ENCODE results near the gene IGSF10.

Gene IGSF10

DNA sequence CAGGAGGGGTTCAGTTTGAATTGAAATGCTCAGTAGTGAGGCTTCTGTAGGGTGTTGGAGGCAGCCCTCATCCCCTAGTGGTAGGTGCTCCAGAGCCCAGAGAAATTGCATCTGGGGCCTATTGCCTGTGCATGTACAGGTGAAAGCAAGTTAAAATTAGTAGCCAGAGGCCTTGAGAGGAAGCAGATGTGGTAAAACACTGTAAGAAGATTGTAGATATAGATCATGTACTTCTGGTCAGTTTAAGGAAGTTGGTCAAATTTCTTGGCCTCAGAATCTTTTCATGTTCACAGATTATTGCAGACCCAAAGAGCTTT, 34.6 kb downstream of the IGSF10 start:
- H3K9ac ChIP-seq (ENCODE audit: insufficient read length), result peak overlapping the region; percentile 3
- H3K36me3 ChIP-seq (ENCODE audit: insufficient read depth, low read length), result no peaks in the 10 kb centered on the region
- H3K9me3 ChIP-seq (ENCODE audit: low read depth, low read length), result no peaks in the 10 kb centered on the region
- peak overlapping the region; percentile 13; the same call in 1 of the 2 replicates for H3K4me3 ChIP-seq
- peak overlapping the region; percentile 51 for H3K27ac ChIP-seq
- DNase-seq (ENCODE audit: low read depth, low spot score), result no peak
- no peak for TF ChIP-seq POLR2AphosphoS5 (IDR thresholded peaks at IDR 0.05; ENCODE audit: borderline replicate concordance, low read depth, low read length)
- no peak for TF ChIP-seq FOXP2 (optimal IDR thresholded peaks at IDR 0.05; ENCODE audit: control extremely low read depth, extremely low read length, insufficient read depth)
- TF ChIP-seq EZH2 (IDR thresholded peaks at IDR 0.05), result no peak

DNA sequence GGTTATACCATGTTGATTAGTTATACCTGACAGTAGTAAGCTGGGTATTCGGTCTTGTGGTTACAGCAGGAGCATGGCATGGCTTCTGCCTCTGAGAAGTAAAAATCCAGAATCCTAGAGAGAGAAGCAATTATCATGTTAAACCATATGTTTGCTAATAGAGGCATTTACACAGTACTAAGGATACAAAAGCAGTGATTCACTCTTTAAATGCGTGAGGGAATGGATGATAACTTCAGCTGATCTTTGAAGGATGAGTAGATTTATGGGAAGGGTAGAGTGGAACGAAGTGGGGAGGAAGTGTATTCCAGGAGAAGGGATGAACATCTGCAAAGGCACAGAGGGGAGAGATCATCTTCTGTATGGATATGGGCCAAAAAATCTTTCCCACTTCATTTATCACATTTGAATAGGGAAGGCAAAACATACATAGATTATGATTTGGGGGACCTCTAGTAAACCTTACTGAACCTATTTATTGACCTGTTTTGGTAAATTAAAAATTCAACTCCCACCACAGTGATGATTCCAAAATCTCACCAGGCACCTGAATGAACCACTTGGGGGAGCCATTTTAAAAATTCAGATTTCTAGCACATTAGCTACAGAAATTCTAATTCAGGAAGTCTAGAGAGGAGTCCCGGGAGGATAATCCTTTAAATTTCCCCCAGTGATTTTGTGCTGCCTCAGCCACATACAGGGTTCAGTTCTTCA, 35.1 kb downstream of the IGSF10 start:
- Histone ChIP-seq H3K27ac (peak overlapping the region; percentile 75), H3K9me3 (ENCODE audit: low read depth, low read length) (no peaks in the 10 kb centered on the region), H3K36me3 (ENCODE audit: insufficient read depth, low read length) (no peaks in the 10 kb centered on the region), H3K9ac (ENCODE audit: insufficient read length) (peak overlapping the region; percentile 3), H3K4me3 (peak overlapping the region; percentile 52)
- no peak for TF ChIP-seq EZH2 (IDR thresholded peaks at IDR 0.05)
- no peak for TF ChIP-seq FOXP2 (optimal IDR thresholded peaks at IDR 0.05; ENCODE audit: control extremely low read depth, extremely low read length, insufficient read depth)
- TF ChIP-seq POLR2AphosphoS5 (IDR thresholded peaks at IDR 0.05; ENCODE audit: borderline replicate concordance, low read depth, low read length), result no peak
- DNase-seq (ENCODE audit: low read depth, low spot score), result peak; percentile 83

DNA sequence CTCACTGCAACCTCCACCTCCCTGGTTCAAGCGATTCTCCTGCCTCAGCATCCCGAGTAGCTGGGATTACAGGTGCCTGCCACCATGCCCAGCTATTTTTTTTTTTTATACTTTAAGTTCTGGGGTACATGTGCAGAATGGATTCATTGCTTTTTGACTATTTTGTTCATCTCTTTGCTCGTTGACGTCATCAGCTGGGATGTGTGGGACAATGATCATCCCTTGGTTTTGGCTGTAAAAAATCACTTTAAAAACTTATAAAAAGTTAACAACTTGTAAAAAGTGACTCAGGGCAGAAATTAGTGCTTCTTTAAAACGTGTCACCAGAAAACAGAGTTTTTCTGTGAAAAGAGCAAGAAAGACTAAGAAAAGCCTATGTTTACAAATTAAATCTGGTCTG, 37.8 kb downstream of the IGSF10 start:
- no peaks in the 10 kb centered on the region for H3K36me3 ChIP-seq (ENCODE audit: insufficient read depth, low read length)
- no peak for DNase-seq (ENCODE audit: low read depth, low spot score)
- H3K4me3 ChIP-seq, result no peak overlapping the region
- no peak overlapping the region for H3K27ac ChIP-seq
- H3K9ac ChIP-seq (ENCODE audit: insufficient read length), result no peak overlapping the region
- H3K9me3 ChIP-seq (ENCODE audit: low read depth, low read length), result no peaks in the 10 kb centered on the region
- TF ChIP-seq FOXP2 (optimal IDR thresholded peaks at IDR 0.05; ENCODE audit: control extremely low read depth, extremely low read length, insufficient read depth) (no peak), EZH2 (IDR thresholded peaks at IDR 0.05) (no peak), POLR2AphosphoS5 (IDR thresholded peaks at IDR 0.05; ENCODE audit: borderline replicate concordance, low read depth, low read length) (no peak)

DNA sequence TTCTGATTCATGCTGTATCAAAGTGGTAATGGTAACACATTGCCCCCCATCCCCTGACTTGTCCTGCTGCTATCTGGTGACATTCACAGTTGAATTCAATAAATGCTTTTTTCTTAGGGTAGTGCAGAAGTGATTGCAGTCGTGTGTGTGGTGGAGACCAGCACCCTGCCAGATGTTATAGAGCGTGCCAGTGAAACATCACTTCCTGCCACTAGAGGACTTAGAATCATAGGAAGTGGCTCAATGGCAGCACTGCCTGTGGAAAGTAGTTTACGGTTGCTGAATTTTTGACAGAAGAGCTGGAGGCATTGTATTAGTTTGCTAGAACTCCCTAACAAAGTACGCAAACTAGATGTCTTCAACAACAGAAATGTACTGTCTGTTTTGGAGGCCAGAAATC, 38.9 kb downstream of the IGSF10 start:
- Histone ChIP-seq H3K9ac (ENCODE audit: insufficient read length) (no peak overlapping the region), H3K27ac (no peak overlapping the region), H3K9me3 (ENCODE audit: low read depth, low read length) (no peaks in the 10 kb centered on the region), H3K4me3 (no peak overlapping the region), H3K36me3 (ENCODE audit: insufficient read depth, low read length) (no peaks in the 10 kb centered on the region)
- no peak for TF ChIP-seq EZH2 (IDR thresholded peaks at IDR 0.05)
- TF ChIP-seq POLR2AphosphoS5 (IDR thresholded peaks at IDR 0.05; ENCODE audit: borderline replicate concordance, low read depth, low read length), result no peak
- TF ChIP-seq FOXP2 (optimal IDR thresholded peaks at IDR 0.05; ENCODE audit: control extremely low read depth, extremely low read length, insufficient read depth), result no peak
- DNase-seq (ENCODE audit: low read depth, low spot score), result no peak

DNA sequence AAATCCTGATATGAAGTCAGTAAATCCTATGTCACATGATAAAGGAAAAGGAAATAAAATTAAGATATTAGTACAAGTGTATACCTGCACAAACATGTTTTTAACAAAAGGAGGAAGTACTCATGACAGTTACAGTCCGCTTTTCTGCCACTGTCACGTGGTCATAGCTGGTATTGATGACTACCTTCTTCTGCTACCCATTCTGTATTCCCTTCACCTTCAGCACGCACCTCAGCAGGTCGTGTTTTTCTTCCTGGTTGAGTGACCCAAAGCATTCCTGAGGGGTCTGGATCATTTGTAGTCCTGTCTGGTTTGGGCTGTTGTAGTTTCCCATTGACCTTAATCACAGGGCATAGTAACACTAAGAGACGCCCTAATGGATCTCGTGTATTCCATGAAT, 41.1 kb downstream of the IGSF10 start:
- Histone ChIP-seq H3K9me3 (ENCODE audit: low read depth, low read length) (no peaks in the 10 kb centered on the region), H3K9ac (ENCODE audit: insufficient read length) (no peak overlapping the region), H3K36me3 (ENCODE audit: insufficient read depth, low read length) (no peaks in the 10 kb centered on the region), H3K4me3 (no peak overlapping the region), H3K27ac (no peak overlapping the region)
- TF ChIP-seq EZH2 (IDR thresholded peaks at IDR 0.05), result no peak
- no peak for TF ChIP-seq FOXP2 (optimal IDR thresholded peaks at IDR 0.05; ENCODE audit: control extremely low read depth, extremely low read length, insufficient read depth)
- no peak for TF ChIP-seq POLR2AphosphoS5 (IDR thresholded peaks at IDR 0.05; ENCODE audit: borderline replicate concordance, low read depth, low read length)
- no peak for DNase-seq (ENCODE audit: low read depth, low spot score)

DNA sequence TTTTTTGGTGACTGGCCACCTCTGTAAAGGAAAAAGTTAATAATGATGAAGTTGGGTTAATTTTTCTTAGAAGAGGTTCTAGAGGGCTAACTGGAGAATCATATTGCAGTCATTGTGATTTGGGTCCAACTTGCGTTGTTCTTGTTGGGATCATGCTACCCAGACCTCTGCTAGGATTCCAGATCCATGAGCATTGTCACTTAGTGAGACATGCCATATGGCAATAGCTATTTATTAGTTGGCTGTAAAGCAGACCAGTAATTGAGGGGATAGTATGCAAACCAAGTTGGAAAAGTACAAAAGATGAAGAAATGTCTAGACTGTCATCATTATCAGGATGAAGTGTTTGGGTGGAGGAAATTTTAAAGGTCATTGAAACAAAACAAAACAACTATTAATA, 45.6 kb downstream of the IGSF10 start:
- Histone ChIP-seq H3K9me3 (ENCODE audit: low read depth, low read length) (no peaks in the 10 kb centered on the region), H3K36me3 (ENCODE audit: insufficient read depth, low read length) (no peaks in the 10 kb centered on the region), H3K9ac (ENCODE audit: insufficient read length) (no peak overlapping the region), H3K27ac (no peak overlapping the region), H3K4me3 (no peak overlapping the region)
- no peak for DNase-seq (ENCODE audit: low read depth, low spot score)
- TF ChIP-seq FOXP2 (optimal IDR thresholded peaks at IDR 0.05; ENCODE audit: control extremely low read depth, extremely low read length, insufficient read depth) (no peak), POLR2AphosphoS5 (IDR thresholded peaks at IDR 0.05; ENCODE audit: borderline replicate concordance, low read depth, low read length) (no peak), EZH2 (IDR thresholded peaks at IDR 0.05) (no peak)

DNA sequence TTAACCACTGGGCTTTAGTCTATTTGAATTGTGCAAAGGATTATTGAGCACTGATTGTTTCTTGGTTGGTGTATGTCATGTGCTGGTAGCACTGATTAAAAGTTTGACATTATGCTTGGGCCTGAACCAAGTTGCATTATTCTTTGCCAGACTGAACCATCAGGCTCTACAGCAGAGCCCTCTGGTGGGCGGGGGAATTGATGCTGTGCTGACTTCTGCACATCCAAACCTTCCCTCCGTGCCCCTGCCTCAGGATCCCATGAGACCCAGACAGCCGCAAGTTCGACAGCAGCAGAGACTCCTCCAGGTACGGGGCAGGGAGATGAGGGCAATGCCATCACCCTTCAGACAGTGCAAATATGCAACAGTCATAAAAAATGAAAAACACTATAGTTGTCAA, 47.9 kb downstream of the IGSF10 start:
- Histone ChIP-seq H3K36me3 (ENCODE audit: insufficient read depth, low read length) (no peaks in the 10 kb centered on the region), H3K9me3 (ENCODE audit: low read depth, low read length) (no peaks in the 10 kb centered on the region), H3K27ac (no peak overlapping the region), H3K4me3 (no peak overlapping the region), H3K9ac (ENCODE audit: insufficient read length) (no peak overlapping the region)
- no peak for TF ChIP-seq EZH2 (IDR thresholded peaks at IDR 0.05)
- no peak for TF ChIP-seq POLR2AphosphoS5 (IDR thresholded peaks at IDR 0.05; ENCODE audit: borderline replicate concordance, low read depth, low read length)
- no peak for TF ChIP-seq FOXP2 (optimal IDR thresholded peaks at IDR 0.05; ENCODE audit: control extremely low read depth, extremely low read length, insufficient read depth)
- no peak for DNase-seq (ENCODE audit: low read depth, low spot score)

Data from SK-N-MC (cell line).